Activated CD8-positive, alpha-beta memory T cell treated with anti-CD3 and anti-CD28 coated beads, Interleukin-2, amount 50 U/mL, for 4 hours (primary cell): ENCODE results near the gene GREM2.

ENCODE experiments used
- DNase-seq: peaks from one replicate; pipeline ENCODE4 v3.0.0-alpha.2; 2020

Gene GREM2

GRCh38 chr1:240609527-240610060 is 2.4 kb downstream of the GREM2 start:
- DNase-seq = no peak

- DNase-seq = no peak
Observed at GRCh38 chr1:240608707-240609106, 3.2 kb downstream of the GREM2 start.

GRCh38 chr1:240607006-240607405 is 4.9 kb downstream of the GREM2 start:
- DNase-seq = no peak

- DNase-seq = no peak
Observed at GRCh38 chr1:240602189-240602588, 9.8 kb downstream of the GREM2 start.

GRCh38 chr1:240599830-240600229 is 12.1 kb downstream of the GREM2 start:
- DNase-seq = no peak

- no peak for DNase-seq
Observed at GRCh38 chr1:240599299-240599698, 12.7 kb downstream of the GREM2 start.

- no peak for DNase-seq
Observed at GRCh38 chr1:240598216-240599001, 13.5 kb downstream of the GREM2 start.

- DNase-seq = no peak
Observed at GRCh38 chr1:240597153-240597745, 14.7 kb downstream of the GREM2 start.

GRCh38 chr1:240595476-240595875 is 16.5 kb downstream of the GREM2 start:
- no peak for DNase-seq

GRCh38 chr1:240591564-240591963 is 20.4 kb downstream of the GREM2 start:
- DNase-seq = no peak

- no peak for DNase-seq
Observed at GRCh38 chr1:240591078-240591477, 20.9 kb downstream of the GREM2 start.

GRCh38 chr1:240589585-240590110 is 22.3 kb downstream of the GREM2 start:
- no peak for DNase-seq

GRCh38 chr1:240586006-240586405 is 25.9 kb downstream of the GREM2 start:
- no peak for DNase-seq

- no peak for DNase-seq
Observed at GRCh38 chr1:240582953-240583352, 29.0 kb downstream of the GREM2 start.

GRCh38 chr1:240579511-240579910 is 32.4 kb downstream of the GREM2 start:
- DNase-seq = no peak

- DNase-seq = no peak
Observed at GRCh38 chr1:240577095-240577494, 34.9 kb downstream of the GREM2 start.

GRCh38 chr1:240575981-240576662 is 35.8 kb downstream of the GREM2 start:
- DNase-seq = no peak

- no peak for DNase-seq
Observed at GRCh38 chr1:240572328-240572727, 39.6 kb downstream of the GREM2 start.

GRCh38 chr1:240571782-240572181 is 40.2 kb downstream of the GREM2 start:
- DNase-seq = no peak

- DNase-seq = no peak
Observed at GRCh38 chr1:240567066-240567465, 44.9 kb downstream of the GREM2 start.

- DNase-seq = no peak
Observed at GRCh38 chr1:240562779-240563178, 49.2 kb downstream of the GREM2 start.

GRCh38 chr1:240562111-240562590 is 49.8 kb downstream of the GREM2 start:
- DNase-seq = no peak

GRCh38 chr1:240559781-240560180 is 52.2 kb downstream of the GREM2 start:
- DNase-seq = no peak
